ENCODE results near the gene SPATA46. TPM values are rescaled to one million over a fixed set of nuclear protein-coding genes. Genes with fewer than 3 reads are reported as not detected.

The SPATA46 gene
- total RNA-seq, 3 donors from 2014 or later (not counting 1 experiment from before 2014, with no cell fraction given) = not detected

GRCh38 chr1:162388615-162389014 is 12.0 kb upstream of the SPATA46 start:
- peaks cover 55 to 56% of the 10 kb centered on the region in 2 donors for H3K4me1 Mint-ChIP-seq
- peaks cover 8% of the 10 kb centered on the region for H3K36me3 Mint-ChIP-seq
- H3K27me3 Mint-ChIP-seq (ENCODE audit: low read depth in 2 of 2) = no peaks in the 10 kb centered on the region
- WGBS (ENCODE audit: insufficient coverage) = 94% methylated on average over 5 of the region's 5 CpGs
- H3K4me3 Mint-ChIP-seq = peak overlapping the region; percentile 78
- Histone ChIP-seq H3K27ac (ENCODE audit: low read length) (no peak overlapping the region), H3K27me3 (ENCODE audit: control insufficient read depth, insufficient read depth, low read length) (no peaks in the 10 kb centered on the region), H3K4me3 (ENCODE audit: low read length) (no peak overlapping the region), H3K36me3 (ENCODE audit: control insufficient read depth, insufficient read depth, low read length) (peaks cover 3% of the 10 kb centered on the region), H3K4me1 (ENCODE audit: control insufficient read depth, insufficient read depth, low read length) (peaks cover 25% of the 10 kb centered on the region), H3K9me3 (ENCODE audit: control insufficient read depth, insufficient read depth, low read length) (no peaks in the 10 kb centered on the region)
- DNase-seq (no peak), ATAC-seq (peak in 1 of 3 donors; percentile 33)
- intact Hi-C loops (cut with micrococcal nuclease) = loop anchor here (10.0 kb wide), 1 partner anchor 46 kb away; no protein-coding TSS in a partner anchor
- no peaks in the 10 kb centered on the region for H3K9me3 Mint-ChIP-seq
- peak overlapping the region; percentile 83 to 89 for H3K27ac Mint-ChIP-seq
- TF ChIP-seq, protein P1, sequence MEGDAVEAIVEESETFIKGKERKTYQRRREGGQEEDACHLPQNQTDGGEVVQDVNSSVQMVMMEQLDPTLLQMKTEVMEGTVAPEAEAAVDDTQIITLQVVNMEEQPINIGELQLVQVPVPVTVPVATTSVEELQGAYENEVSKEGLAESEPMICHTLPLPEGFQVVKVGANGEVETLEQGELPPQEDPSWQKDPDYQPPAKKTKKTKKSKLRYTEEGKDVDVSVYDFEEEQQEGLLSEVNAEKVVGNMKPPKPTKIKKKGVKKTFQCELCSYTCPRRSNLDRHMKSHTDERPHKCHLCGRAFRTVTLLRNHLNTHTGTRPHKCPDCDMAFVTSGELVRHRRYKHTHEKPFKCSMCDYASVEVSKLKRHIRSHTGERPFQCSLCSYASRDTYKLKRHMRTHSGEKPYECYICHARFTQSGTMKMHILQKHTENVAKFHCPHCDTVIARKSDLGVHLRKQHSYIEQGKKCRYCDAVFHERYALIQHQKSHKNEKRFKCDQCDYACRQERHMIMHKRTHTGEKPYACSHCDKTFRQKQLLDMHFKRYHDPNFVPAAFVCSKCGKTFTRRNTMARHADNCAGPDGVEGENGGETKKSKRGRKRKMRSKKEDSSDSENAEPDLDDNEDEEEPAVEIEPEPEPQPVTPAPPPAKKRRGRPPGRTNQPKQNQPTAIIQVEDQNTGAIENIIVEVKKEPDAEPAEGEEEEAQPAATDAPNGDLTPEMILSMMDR (IDR thresholded peaks at IDR 0.05) = no peak

GRCh38 chr1:162388083-162388594 is 11.5 kb upstream of the SPATA46 start:
- Histone ChIP-seq H3K4me1 (ENCODE audit: control insufficient read depth, insufficient read depth, low read length) (peaks cover 25% of the 10 kb centered on the region), H3K36me3 (ENCODE audit: control insufficient read depth, insufficient read depth, low read length) (peaks cover 3% of the 10 kb centered on the region), H3K27ac (ENCODE audit: low read length) (no peak overlapping the region), H3K27me3 (ENCODE audit: control insufficient read depth, insufficient read depth, low read length) (no peaks in the 10 kb centered on the region), H3K4me3 (ENCODE audit: low read length) (no peak overlapping the region), H3K9me3 (ENCODE audit: control insufficient read depth, insufficient read depth, low read length) (no peaks in the 10 kb centered on the region)
- Mint-ChIP-seq H3K4me3 (no peak overlapping the region), H3K27ac (peak overlapping the region; percentile 83 to 89), H3K27me3 (ENCODE audit: low read depth in 2 of 2) (no peaks in the 10 kb centered on the region), H3K4me1 (peaks cover 51 to 56% of the 10 kb centered on the region in 2 donors), H3K36me3 (peaks cover 4% of the 10 kb centered on the region), H3K9me3 (no peaks in the 10 kb centered on the region)
- TF ChIP-seq, protein P1 (IDR thresholded peaks at IDR 0.05) = no peak
- intact Hi-C loops (cut with micrococcal nuclease) = loop anchor here (10.0 kb wide), 1 partner anchor 47 kb away; no protein-coding TSS in a partner anchor
- DNase-seq (no peak), ATAC-seq (no peak)
- WGBS (ENCODE audit: insufficient coverage) = 81% methylated on average over 7 of the region's 8 CpGs

- no peaks in the 10 kb centered on the region for H3K36me3 ChIP-seq (ENCODE audit: control insufficient read depth, insufficient read depth, low read length)
- Mint-ChIP-seq H3K36me3 (no peaks in the 10 kb centered on the region), H3K4me3 (no peak overlapping the region), H3K27me3 (ENCODE audit: low read depth in 2 of 2) (no peaks in the 10 kb centered on the region), H3K4me1 (peaks cover 48 to 56% of the 10 kb centered on the region in 2 donors), H3K9me3 (no peaks in the 10 kb centered on the region), H3K27ac (no peak overlapping the region)
- intact Hi-C loops (cut with micrococcal nuclease) = loop anchor here (10.0 kb wide), 1 partner anchor 47 kb away; no protein-coding TSS in a partner anchor
- H3K27me3 ChIP-seq (ENCODE audit: control insufficient read depth, insufficient read depth, low read length) = no peaks in the 10 kb centered on the region
- TF ChIP-seq, protein P1 (IDR thresholded peaks at IDR 0.05) = no peak
- no peak overlapping the region for H3K4me3 ChIP-seq (ENCODE audit: low read length)
- 89% methylated on average over 20 of the region's 20 CpGs for WGBS (ENCODE audit: insufficient coverage)
- peaks cover 25% of the 10 kb centered on the region for H3K4me1 ChIP-seq (ENCODE audit: control insufficient read depth, insufficient read depth, low read length)
- no peak for DNase-seq
- no peak for ATAC-seq
- H3K27ac ChIP-seq (ENCODE audit: low read length) = no peak overlapping the region
- H3K9me3 ChIP-seq (ENCODE audit: control insufficient read depth, insufficient read depth, low read length) = no peaks in the 10 kb centered on the region
Measured at GRCh38 chr1:162387226-162388082, 10.8 kb upstream of the SPATA46 start.
